Ovary (tissue), 3 donors: ENCODE results near the gene USP32.

Experiments
- POLR2A ChIP-seq: fragments of 450-650 bp; IDR thresholded peaks from one replicate; pipeline ENCODE4 v1.6.1; 2017; ENCODE audit warnings: antibody characterized with exemption, mild to moderate bottlenecking, moderate library complexity
- TF ChIP-seq, protein P1 (sequence below), 3 donors: fragments of 450-650 bp in 2 of 3; fragments of 200-600 bp in 1 of 3; IDR thresholded peaks; one replicate each; pipeline versions ENCODE4 v1.5.1 to v1.8.0; 2016 to 2022; ENCODE audit warnings: antibody characterized with exemption in 3 of 3, mild to moderate bottlenecking in 1 of 3
- donor health status: DM: no; HTN: no; CAD: no.

- TF ChIP-seq, protein P1, sequence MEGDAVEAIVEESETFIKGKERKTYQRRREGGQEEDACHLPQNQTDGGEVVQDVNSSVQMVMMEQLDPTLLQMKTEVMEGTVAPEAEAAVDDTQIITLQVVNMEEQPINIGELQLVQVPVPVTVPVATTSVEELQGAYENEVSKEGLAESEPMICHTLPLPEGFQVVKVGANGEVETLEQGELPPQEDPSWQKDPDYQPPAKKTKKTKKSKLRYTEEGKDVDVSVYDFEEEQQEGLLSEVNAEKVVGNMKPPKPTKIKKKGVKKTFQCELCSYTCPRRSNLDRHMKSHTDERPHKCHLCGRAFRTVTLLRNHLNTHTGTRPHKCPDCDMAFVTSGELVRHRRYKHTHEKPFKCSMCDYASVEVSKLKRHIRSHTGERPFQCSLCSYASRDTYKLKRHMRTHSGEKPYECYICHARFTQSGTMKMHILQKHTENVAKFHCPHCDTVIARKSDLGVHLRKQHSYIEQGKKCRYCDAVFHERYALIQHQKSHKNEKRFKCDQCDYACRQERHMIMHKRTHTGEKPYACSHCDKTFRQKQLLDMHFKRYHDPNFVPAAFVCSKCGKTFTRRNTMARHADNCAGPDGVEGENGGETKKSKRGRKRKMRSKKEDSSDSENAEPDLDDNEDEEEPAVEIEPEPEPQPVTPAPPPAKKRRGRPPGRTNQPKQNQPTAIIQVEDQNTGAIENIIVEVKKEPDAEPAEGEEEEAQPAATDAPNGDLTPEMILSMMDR (IDR thresholded peaks at IDR 0.05), result no peak
- no peak for TF ChIP-seq POLR2A
Measured at GRCh38 chr17:60292697-60293096, 99.2 kb downstream of the USP32 start.
